Endothelial cell of umbilical vein (primary cell): Measurements from ENCODE around the gene BOD1L1. TPM values are rescaled to one million over a fixed set of nuclear protein-coding genes. Genes with fewer than 3 reads are reported as not detected.

ENCODE experiments used
- BruUV-seq: library from RNA; stranded (reverse); fragments of 400-500 nt; replicated peaks from 2 replicates; lab custom pipeline; 2021; lab: Mats Ljungman, UMichigan
- CTCF ChIA-PET: fragments of 300-600, 350-600 bp; sonication (Branson Sonifier 250); formaldehyde crosslinking; loops from one replicate; lab custom pipeline; 2021; ENCODE audit warnings: antibody characterized with exemption, inconsistent platforms; lab: Charles Lee
- POLR2A ChIA-PET: fragments of 300-600, 350-600 bp; sonication (Branson Sonifier 250); formaldehyde crosslinking; loops from one replicate; lab custom pipeline; 2021; ENCODE audit warnings: antibody characterized with exemption, inconsistent platforms; lab: Charles Lee
- DNase-seq: peaks from one replicate; pipeline ENCODE4 v3.0.0-alpha.2; 2011; ENCODE audit warnings: low read depth, low spot score
- FAIRE-seq: peaks from 2 replicates; lab custom pipeline; 2011; peaks lifted over from hg19 to GRCh38; lab: Jason Lieb, UNC
- H2AFZ ChIP-seq: 2 replicates; pipeline ENCODE4 v1.6.0; 2012; ENCODE audit warnings: low read depth, low read length, control low read depth, inconsistent platforms
- H3K27ac ChIP-seq: 2 replicates; pipeline ENCODE4 v1.5.1; 2011; ENCODE audit warnings: low read depth, mild to moderate bottlenecking, control low read depth, low read length, moderate library complexity; ENCODE audit not compliant: insufficient read depth
- H3K27me3 ChIP-seq, 2 experiments: 2 replicates each; pipeline versions ENCODE4 v1.6.0 to v1.6.1; 2011; ENCODE audit warnings: low read length in 2 of 2, mixed read lengths in 1 of 2; ENCODE audit not compliant: control insufficient read depth in 2 of 2, insufficient read depth in 2 of 2
- H3K36me3 ChIP-seq, 2 experiments: 2 replicates in 1 of 2; 3 replicates in 1 of 2; pipeline ENCODE4 v1.5.1; 2011; ENCODE audit warnings: low read length in 2 of 2, mild to moderate bottlenecking in 1 of 2, moderate library complexity in 1 of 2; ENCODE audit not compliant: control insufficient read depth in 2 of 2, insufficient read depth in 2 of 2; ENCODE audit errors: extremely low read depth in 1 of 2
- H3K4me1 ChIP-seq: 3 replicates; pipeline ENCODE4 v1.5.1; 2011; ENCODE audit warnings: mild to moderate bottlenecking, low read length; ENCODE audit not compliant: control insufficient read depth, insufficient read depth; ENCODE audit errors: extremely low read depth
- H3K4me2 ChIP-seq: 2 replicates; pipeline ENCODE4 v1.6.1; 2011; ENCODE audit warnings: low read length, control low read depth, mixed read lengths; ENCODE audit not compliant: insufficient read depth
- H3K4me3 ChIP-seq, 3 experiments: fragments of 200-600 bp in 1 of 3; sonication (generic), shearing (Covaris generic) in 1 of 3; replicated peaks in 1 of 3; 2 replicates each; pipeline ENCODE4 v1.5.1; 2011 to 2016; ENCODE audit warnings: control low read depth in 3 of 3, low read length in 3 of 3, mild to moderate bottlenecking in 2 of 3, inconsistent platforms in 1 of 3, low read depth in 1 of 3, moderate library complexity in 1 of 3; ENCODE audit not compliant: insufficient read depth in 1 of 3
- H3K79me2 ChIP-seq: 2 replicates; pipeline ENCODE4 v1.6.0; 2012; ENCODE audit warnings: low read length, inconsistent platforms; ENCODE audit not compliant: control insufficient read depth, insufficient read depth
- H3K9ac ChIP-seq: replicated peaks from 2 replicates; pipeline ENCODE3; 2011; ENCODE audit warnings: low read length, control low read depth; ENCODE audit not compliant: insufficient read depth; ENCODE audit errors: extremely low read depth
- H3K9me1 ChIP-seq: replicated peaks from 3 replicates; pipeline ENCODE4 v1.6.0; 2011; ENCODE audit warnings: mild to moderate bottlenecking, low read length; ENCODE audit not compliant: control insufficient read depth, insufficient read depth; ENCODE audit errors: extremely low read depth
- H3K9me3 ChIP-seq: replicated peaks from 2 replicates; pipeline ENCODE4 v1.5.1; 2012; ENCODE audit warnings: low read length, inconsistent platforms; ENCODE audit not compliant: control insufficient read depth, insufficient read depth
- H4K20me1 ChIP-seq: replicated peaks from 2 replicates; pipeline ENCODE3; 2011; ENCODE audit warnings: mild to moderate bottlenecking, low read length; ENCODE audit not compliant: control insufficient read depth, insufficient read depth; ENCODE audit errors: extremely low read depth
- EZH2 ChIP-seq: IDR thresholded peaks from 2 replicates; pipeline ENCODE4 v1.6.1; 2012; ENCODE audit warnings: borderline replicate concordance, low read depth, mild to moderate bottlenecking, moderate library complexity, low read length, inconsistent platforms; ENCODE audit not compliant: severe bottlenecking
- FOS ChIP-seq: IDR thresholded peaks from 2 replicates; pipeline ENCODE4 v1.6.1; 2011; ENCODE audit warnings: mild to moderate bottlenecking, low read length, moderate library complexity, borderline replicate concordance; ENCODE audit not compliant: insufficient read depth
- GATA2 ChIP-seq: IDR thresholded peaks from 2 replicates; pipeline ENCODE4 v1.7.0; 2011; ENCODE audit warnings: low read depth, mild to moderate bottlenecking, moderate library complexity, mixed read lengths, low read length; ENCODE audit not compliant: insufficient read length, insufficient read depth
- JUN ChIP-seq: IDR thresholded peaks from 2 replicates; pipeline ENCODE4 v1.6.1; 2011; ENCODE audit warnings: borderline replicate concordance, low read depth; ENCODE audit not compliant: insufficient read length, insufficient read depth
- MYC ChIP-seq: IDR thresholded peaks from one replicate; pipeline ENCODE4 v1.6.1; 2011; ENCODE audit warnings: mild to moderate bottlenecking, low read depth, low read length
- dilution Hi-C: fragments of 300-500 bp; cut with MboI; formaldehyde crosslinking; loops from one replicate; pipeline ENCODE4 v1.15.0; 2019; ENCODE audit warnings: low sequenced_read_pairs; ENCODE audit not compliant: extremely low pct_ligation_motif_present
- intact Hi-C: fragments of 100-400 bp; cut with micrococcal nuclease; formaldehyde crosslinking; loops from one replicate; pipeline ENCODE4 v1.10.0; 2022
- polyA plus RNA-seq, 4 experiments: library from polyadenylated mRNA; depleted of rRNA in 3 of 4; stranded (reverse) in 3 of 4; unstranded in 1 of 4; fragments of >200 nt; gene quantifications; 2 replicates each; pipeline versions ENCODE4 v1.2.1 to v1.2.3, GENCODE V29; 2011 to 2012; ENCODE audit warnings: missing spikeins in 1 of 4
- total RNA-seq: library from RNA; stranded (reverse); gene quantifications from 2 replicates; pipeline ENCODE4 v1.2.3, GENCODE V29; 2021
- TF ChIP-seq, protein P1 (sequence below), 2 donors: IDR thresholded peaks; 1 replicate in 1 of 2; 2 replicates in 1 of 2; pipeline ENCODE4 v1.5.1; 2011; ENCODE audit warnings: low read length in 2 of 2, mild to moderate bottlenecking in 2 of 2, moderate library complexity in 2 of 2, control low read depth in 1 of 2, inconsistent platforms in 1 of 2, low read depth in 1 of 2; ENCODE audit not compliant: insufficient read depth in 1 of 2; ENCODE audit errors: extremely low read depth in 1 of 2

BOD1L1 gene
- total and polyA plus RNA-seq, 2 donors (not counting 3 experiments of a cell fraction or from before 2014, with no cell fraction given), result 5.2 to 31.2 TPM

DNA sequence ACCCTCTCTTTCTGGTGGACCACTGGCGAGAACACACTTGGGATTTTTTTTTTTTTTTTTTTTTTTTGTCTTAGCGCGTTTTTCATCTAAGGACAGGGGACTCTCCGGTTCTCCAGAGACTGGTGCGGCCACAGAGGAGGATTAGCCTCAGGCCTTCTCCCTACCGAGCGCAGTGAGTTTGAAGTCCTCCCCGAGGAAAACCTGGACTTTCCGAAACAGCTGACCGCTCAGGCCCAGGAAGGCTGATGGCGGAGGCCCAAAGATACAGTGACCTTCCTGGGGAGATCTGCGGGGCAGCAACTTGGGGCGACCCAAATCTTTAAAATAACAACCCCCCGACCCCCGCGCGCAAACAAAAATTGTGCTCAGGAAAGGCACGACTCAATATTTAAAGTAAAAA is 92.4 kb downstream of the BOD1L1 start:
- dilution Hi-C loops, result no loop called here
- BruUV-seq, result no TSS peak
- H3K9me1 ChIP-seq, result no peaks in the 10 kb centered on the region
- H3K4me3 ChIP-seq, result no peak overlapping the region
- no peak for TF ChIP-seq EZH2
- TF ChIP-seq JUN, result no peak
- TF ChIP-seq FOS, result no peak
- FAIRE-seq (no peak), DNase-seq (no peak)
- H3K4me1 ChIP-seq, result no peaks in the 10 kb centered on the region
- H3K27me3 ChIP-seq, result peaks cover 96 to 99% of the 10 kb centered on the region in 2 experiments
- no peaks in the 10 kb centered on the region for H3K79me2 ChIP-seq
- no peaks in the 10 kb centered on the region for H3K9me3 ChIP-seq
- H3K4me2 ChIP-seq, result no peak overlapping the region
- no peak overlapping the region for H2AFZ ChIP-seq
- H3K36me3 ChIP-seq, result no peaks in the 10 kb centered on the region
- H3K27ac ChIP-seq, result no peak overlapping the region
- ChIA-PET POLR2A (no interaction called here), CTCF (interaction anchor here (1.7 kb wide), 1 partner anchor 13 kb away, joined by 4 read pairs; no protein-coding TSS in a partner anchor)
- no peaks in the 10 kb centered on the region for H4K20me1 ChIP-seq
- H3K9ac ChIP-seq, result no peak overlapping the region
- intact Hi-C loops, result no loop called here

DNA sequence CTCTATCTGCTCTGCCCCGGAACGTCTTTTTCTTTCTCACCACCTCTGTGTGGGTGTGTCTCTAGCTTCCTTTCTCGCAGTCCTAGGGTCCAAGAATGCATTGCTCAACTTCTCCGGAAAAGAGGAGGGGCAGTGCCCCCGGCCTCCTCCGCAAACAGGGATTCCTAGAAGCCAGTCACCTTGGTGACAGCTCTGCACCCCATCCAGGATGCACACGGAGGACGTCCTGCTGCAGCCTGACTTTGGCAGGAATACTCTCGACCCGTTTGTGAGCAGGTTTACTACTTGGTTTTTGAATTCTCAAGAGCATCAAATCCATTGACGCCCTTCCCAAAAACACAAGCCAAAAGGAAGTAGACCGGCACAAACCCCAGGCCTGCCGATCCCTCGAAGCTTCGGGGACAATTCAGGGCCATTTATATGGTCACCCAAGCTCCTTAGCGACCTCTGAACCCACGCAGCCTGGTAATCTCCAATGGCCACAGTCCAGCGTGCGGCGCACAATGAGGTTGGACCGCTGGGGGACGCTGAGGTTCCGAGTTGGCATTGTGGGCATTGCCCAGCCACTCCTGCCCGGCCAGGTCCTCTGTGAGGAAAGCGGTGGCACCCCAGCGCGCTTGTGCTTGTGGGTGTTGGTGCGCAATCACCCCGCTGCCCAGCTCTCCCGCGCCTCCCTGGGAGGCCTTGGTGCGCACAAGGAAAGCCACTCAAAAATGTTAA is 93.0 kb downstream of the BOD1L1 start:
- Histone ChIP-seq H3K4me2 (no peak overlapping the region), H3K79me2 (no peaks in the 10 kb centered on the region), H3K4me3 (no peak overlapping the region), H2AFZ (no peak overlapping the region), H3K27me3 (peaks cover 96 to 99% of the 10 kb centered on the region in 2 experiments), H3K36me3 (no peaks in the 10 kb centered on the region), H3K4me1 (no peaks in the 10 kb centered on the region), H3K9me1 (no peaks in the 10 kb centered on the region), H4K20me1 (no peaks in the 10 kb centered on the region), H3K27ac (no peak overlapping the region), H3K9me3 (no peaks in the 10 kb centered on the region), H3K9ac (no peak overlapping the region)
- intact Hi-C loops, result no loop called here
- DNase-seq (no peak), FAIRE-seq (no peak)
- no TSS peak for BruUV-seq
- POLR2A ChIA-PET, result no interaction called here
- dilution Hi-C loops, result no loop called here
- CTCF ChIA-PET, result interaction anchor here (1.4 to 1.7 kb wide), 2 partner anchors 9 to 14 kb away, joined by 4 to 5 read pairs; partner anchors contain the start of gene NKX3-2
- TF ChIP-seq EZH2 (peak; percentile 28), MYC (no peak), GATA2 (no peak), FOS (no peak)
- TF ChIP-seq, protein P1, sequence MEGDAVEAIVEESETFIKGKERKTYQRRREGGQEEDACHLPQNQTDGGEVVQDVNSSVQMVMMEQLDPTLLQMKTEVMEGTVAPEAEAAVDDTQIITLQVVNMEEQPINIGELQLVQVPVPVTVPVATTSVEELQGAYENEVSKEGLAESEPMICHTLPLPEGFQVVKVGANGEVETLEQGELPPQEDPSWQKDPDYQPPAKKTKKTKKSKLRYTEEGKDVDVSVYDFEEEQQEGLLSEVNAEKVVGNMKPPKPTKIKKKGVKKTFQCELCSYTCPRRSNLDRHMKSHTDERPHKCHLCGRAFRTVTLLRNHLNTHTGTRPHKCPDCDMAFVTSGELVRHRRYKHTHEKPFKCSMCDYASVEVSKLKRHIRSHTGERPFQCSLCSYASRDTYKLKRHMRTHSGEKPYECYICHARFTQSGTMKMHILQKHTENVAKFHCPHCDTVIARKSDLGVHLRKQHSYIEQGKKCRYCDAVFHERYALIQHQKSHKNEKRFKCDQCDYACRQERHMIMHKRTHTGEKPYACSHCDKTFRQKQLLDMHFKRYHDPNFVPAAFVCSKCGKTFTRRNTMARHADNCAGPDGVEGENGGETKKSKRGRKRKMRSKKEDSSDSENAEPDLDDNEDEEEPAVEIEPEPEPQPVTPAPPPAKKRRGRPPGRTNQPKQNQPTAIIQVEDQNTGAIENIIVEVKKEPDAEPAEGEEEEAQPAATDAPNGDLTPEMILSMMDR (IDR thresholded peaks at IDR 0.05; ENCODE audit: extremely low read depth in 1 of 2, insufficient read depth in 1 of 2, low read depth in 1 of 2, low read length in 2 of 2), result no peak
